MCF 10A (cell line): ENCODE results near the gene KLHDC1. TPM values are rescaled to one million over a fixed set of nuclear protein-coding genes. Genes with fewer than 3 reads are reported as not detected.
A peak's percentile ranks its signal among the peaks of the same experiment; 100 is the strongest.

Experiments used
- BruUV-seq: library from RNA; stranded (reverse); fragments of 400-500 nt; replicated peaks from 2 replicates; lab custom pipeline; 2021; lab: Mats Ljungman, UMichigan
- CTCF ChIA-PET: fragments of 300-600 bp; sonication (Branson Sonifier 250); formaldehyde crosslinking; extraction: SDS; loops from one replicate; lab custom pipeline; 2021; ENCODE audit warnings: antibody characterized with exemption, inconsistent platforms; lab: Yijun Ruan, JAX
- POLR2A ChIA-PET: fragments of 300-600, 350-650 bp; sonication (Branson Sonifier 250); formaldehyde crosslinking; extraction: SDS; loops from one replicate; lab custom pipeline; 2020; ENCODE audit warnings: antibody characterized with exemption, inconsistent platforms; lab: Yijun Ruan, JAX
- DNase-seq: peaks from one replicate; pipeline ENCODE4 v3.0.0-alpha.2; 2018; ENCODE audit not compliant: unreplicated experiment
- H3K27ac Mint-ChIP-seq: one replicate; pipeline ENCODE4 v1.8.0; 2022; ENCODE audit warnings: mild to moderate bottlenecking, low read depth, mixed read lengths; ENCODE audit not compliant: unreplicated experiment
- H3K27me3 Mint-ChIP-seq: one replicate; pipeline ENCODE4 v1.8.0; 2022; ENCODE audit warnings: mixed read lengths; ENCODE audit not compliant: insufficient read depth, unreplicated experiment
- H3K36me3 Mint-ChIP-seq: one replicate; pipeline ENCODE4 v1.8.0; 2022; ENCODE audit warnings: mild to moderate bottlenecking, moderate library complexity, mixed read lengths; ENCODE audit not compliant: insufficient read depth, unreplicated experiment
- H3K4me1 Mint-ChIP-seq: one replicate; pipeline ENCODE4 v1.8.0; 2022; ENCODE audit warnings: mixed read lengths; ENCODE audit not compliant: insufficient read depth, unreplicated experiment
- H3K4me3 Mint-ChIP-seq: one replicate; pipeline ENCODE4 v1.8.0; 2022; ENCODE audit warnings: mild to moderate bottlenecking, moderate library complexity, mixed read lengths; ENCODE audit not compliant: unreplicated experiment
- H3K9me3 Mint-ChIP-seq: one replicate; pipeline ENCODE4 v1.8.0; 2022; ENCODE audit warnings: mixed read lengths; ENCODE audit not compliant: unreplicated experiment
- CTCF ChIP-seq: fragments of 200-600 bp; IDR thresholded peaks from one replicate; pipeline ENCODE4 v1.8.0; 2022; ENCODE audit warnings: antibody characterized with exemption, mild to moderate bottlenecking; ENCODE audit not compliant: unreplicated experiment
- intact Hi-C: fragments of 100-400 bp; cut with micrococcal nuclease; formaldehyde crosslinking; loops from 2 replicates; pipeline ENCODE4 v1.14.1; 2022
- total RNA-seq: library from RNA; stranded (reverse); gene quantifications from 2 replicates; pipeline ENCODE4 v1.2.3, GENCODE V29; 2022

The KLHDC1 gene
- total RNA-seq, 1 experiment from 2014 or later, result 0.35 TPM

GRCh38 chr14:49767270-49767570 lies 74.3 kb downstream of the KLHDC1 start:
- H3K36me3 Mint-ChIP-seq, result peaks cover 30% of the 10 kb centered on the region
- H3K9me3 Mint-ChIP-seq, result no peaks in the 10 kb centered on the region
- H3K4me1 Mint-ChIP-seq, result peaks cover 18% of the 10 kb centered on the region
- TF ChIP-seq CTCF, result no peak
- CTCF ChIA-PET, result interaction anchor here (0.6 to 5.7 kb wide), 12 partner anchors 10 to 364 kb away, joined by 3 to 42 read pairs (median 4); partner anchors contain the start of genes DNAAF2 and LRR1
- POLR2A ChIA-PET, result interaction anchor here (0.7 to 8.0 kb wide), 34 partner anchors 10 to 349 kb away, joined by 3 to 207 read pairs (median 5); partner anchors contain the start of genes DNAAF2, KLHDC1, LRR1 and MGAT2
- no peaks in the 10 kb centered on the region for H3K27me3 Mint-ChIP-seq
- DNase-seq, result no peak
- BruUV-seq, result no TSS peak
- intact Hi-C loops, result loop anchor here (5.0 kb wide), 1 partner anchor 80 kb away; the partner anchor contains the start of gene POLE2
- H3K27ac Mint-ChIP-seq, result peak overlapping the region; percentile 98
- H3K4me3 Mint-ChIP-seq, result peak overlapping the region; percentile 86

DNA sequence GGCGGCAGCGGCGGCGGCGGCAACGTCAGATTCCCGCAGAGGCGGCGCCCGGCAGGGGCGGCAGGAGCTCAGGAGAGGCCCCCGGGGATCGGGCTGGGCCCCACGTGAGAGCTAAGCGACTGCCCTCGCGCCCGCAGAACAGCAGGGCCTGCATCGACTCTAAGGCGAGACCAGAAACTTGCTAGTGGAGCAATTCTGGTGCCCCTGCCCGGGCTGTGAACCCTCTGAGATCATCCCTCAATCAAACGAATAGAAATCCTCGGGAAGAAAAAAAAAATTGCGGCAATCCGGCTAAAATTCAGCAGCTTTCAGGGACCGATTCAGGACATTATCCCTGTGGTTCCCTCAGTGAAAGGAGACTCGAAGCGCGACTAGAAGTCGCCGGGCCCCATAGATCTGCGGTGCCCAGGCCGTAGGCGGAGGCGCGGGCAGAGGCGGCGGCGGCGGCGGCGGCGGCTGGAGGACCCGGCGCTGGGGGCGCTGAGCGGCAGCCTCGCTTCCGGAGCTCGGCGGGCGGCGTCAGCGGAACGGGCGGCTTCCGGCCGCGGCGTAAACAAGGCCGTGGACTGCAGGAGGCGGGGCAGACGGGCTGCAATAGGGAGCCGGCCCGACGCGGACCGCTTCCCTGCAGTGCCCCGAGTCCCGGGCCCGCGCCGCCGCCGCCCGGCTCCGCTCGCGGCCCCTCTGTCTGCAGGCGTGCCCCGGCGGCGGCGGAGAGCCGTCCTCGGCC lies 74.8 kb downstream of the KLHDC1 start, which contains the start of gene KLHDC2:
Gene KLHDC2 (plus strand): TSS at position 583 of the 730 bp plus-strand sequence. CDS start 316 bp downstream, outside the sequence.
- DNase-seq, result peak; percentile 85
- peak; percentile 14 for TF ChIP-seq CTCF
- TSS peak; percentile 44 for BruUV-seq
- Mint-ChIP-seq H3K27ac (peak within 1 kb of the TSS; percentile 98), H3K27me3 (no peaks in the 10 kb centered on the region), H3K36me3 (peaks cover 30% of the 10 kb centered on the region), H3K9me3 (no peaks in the 10 kb centered on the region), H3K4me1 (peaks cover 18% of the 10 kb centered on the region), H3K4me3 (peak within 1 kb of the TSS; percentile 86)
- ChIA-PET CTCF (interaction anchor here (0.6 to 5.7 kb wide), 18 partner anchors 9 to 364 kb away, joined by 3 to 42 read pairs (median 4); partner anchors contain the start of genes DNAAF2, LRR1, NEMF and POLE2), POLR2A (interaction anchor here (0.6 to 8.0 kb wide), 47 partner anchors 9 to 544 kb away, joined by 3 to 207 read pairs (median 4); partner anchors contain the start of genes DMAC2L, DNAAF2, KLHDC1 and L2HGDH)
- intact Hi-C loops, result loop anchor here (5.0 kb wide), 1 partner anchor 80 kb away; the partner anchor contains the start of gene POLE2

- no peaks in the 10 kb centered on the region for H3K9me3 Mint-ChIP-seq
- intact Hi-C loops, result loop anchor here (1.0 to 5.0 kb wide), 2 partner anchors 81 to 134 kb away; partner anchors contain the start of gene POLE2
- POLR2A ChIA-PET, result interaction anchor here (0.6 to 8.0 kb wide), 42 partner anchors 8 to 543 kb away, joined by 3 to 207 read pairs (median 4); partner anchors contain the start of genes DMAC2L, DNAAF2, KLHDC1 and L2HGDH
These were observed 75.6 kb downstream of the KLHDC1 start for GRCh38 chr14:49768301-49769121.

More at GRCh38 chr14:49768301-49769121, 75.6 kb downstream of the KLHDC1 start:
- H3K4me3 Mint-ChIP-seq, result peak overlapping the region; percentile 86
- H3K4me1 Mint-ChIP-seq, result peaks cover 18% of the 10 kb centered on the region
- H3K27me3 Mint-ChIP-seq, result no peaks in the 10 kb centered on the region
- H3K27ac Mint-ChIP-seq, result peak overlapping the region; percentile 98
- no peak for TF ChIP-seq CTCF
- TSS peak; percentile 36 for BruUV-seq
- peaks cover 32% of the 10 kb centered on the region for H3K36me3 Mint-ChIP-seq
- CTCF ChIA-PET, result interaction anchor here (0.6 to 5.7 kb wide), 15 partner anchors 8 to 931 kb away, joined by 3 to 42 read pairs (median 4); partner anchors contain the start of genes DNAAF2, LRR1, NEMF and POLE2
- DNase-seq, result peak; percentile 68
